ENCODE measurements around the gene PCDHGA6.
"Not testable (repeated sequence)": the region's sequence is repeated elsewhere in the genome, so short reads cannot be mapped to it uniquely, and the experiment has no call there.

Gene PCDHGA6

DNA sequence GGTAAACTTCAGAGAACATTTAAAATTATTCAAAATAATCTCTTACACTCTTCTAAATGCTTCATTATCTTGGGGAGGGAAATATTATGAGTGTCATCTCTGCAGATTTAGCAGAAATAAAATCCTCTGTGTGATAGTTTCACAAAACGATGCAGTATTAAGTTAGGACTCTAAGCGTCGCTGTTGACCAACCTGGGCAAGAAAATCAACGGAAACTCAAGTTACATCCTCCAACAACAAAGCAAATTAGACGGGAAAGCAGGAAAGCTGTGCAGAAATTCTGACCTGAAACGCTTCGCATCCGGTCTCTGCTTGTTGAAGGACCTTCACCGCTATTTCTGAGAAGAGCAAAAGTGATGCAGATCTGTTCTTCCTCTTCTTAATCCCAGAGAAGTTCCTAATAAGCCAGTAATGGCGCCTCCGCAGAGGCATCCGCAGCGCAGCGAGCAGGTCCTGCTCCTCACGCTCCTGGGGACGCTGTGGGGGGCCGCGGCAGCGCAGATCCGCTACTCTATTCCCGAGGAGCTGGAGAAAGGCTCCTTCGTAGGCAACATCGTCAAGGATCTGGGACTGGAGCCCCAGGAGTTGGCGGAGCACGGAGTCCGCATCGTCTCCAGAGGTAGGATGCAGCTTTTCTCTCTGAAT is at the start of gene PCDHGA6:
Gene PCDHGA6, plus strand, starts transcription at position 219 of the 645 bp plus-strand sequence. Its CDS starts 193 bp downstream, at position 412.
- DNase-seq, result no peak

GRCh38 chr5:141326088-141326854 is 47.4 kb upstream of the PCDHGA6 start:
- peak; percentile 39 for DNase-seq

- DNase-seq, result no peak
These were observed 45.5 kb upstream of the PCDHGA6 start for GRCh38 chr5:141328231-141328630.

- DNase-seq, result peak; percentile 27
These were observed 43.2 kb upstream of the PCDHGA6 start, which contains the start of gene PCDHGA1 for GRCh38 chr5:141330299-141331080. Gene PCDHGA1 (plus strand): TSS chr5:141330514.

GRCh38 chr5:141332571-141332970 is 41.1 kb upstream of the PCDHGA6 start:
- not testable (repeated sequence) for DNase-seq

DNA sequence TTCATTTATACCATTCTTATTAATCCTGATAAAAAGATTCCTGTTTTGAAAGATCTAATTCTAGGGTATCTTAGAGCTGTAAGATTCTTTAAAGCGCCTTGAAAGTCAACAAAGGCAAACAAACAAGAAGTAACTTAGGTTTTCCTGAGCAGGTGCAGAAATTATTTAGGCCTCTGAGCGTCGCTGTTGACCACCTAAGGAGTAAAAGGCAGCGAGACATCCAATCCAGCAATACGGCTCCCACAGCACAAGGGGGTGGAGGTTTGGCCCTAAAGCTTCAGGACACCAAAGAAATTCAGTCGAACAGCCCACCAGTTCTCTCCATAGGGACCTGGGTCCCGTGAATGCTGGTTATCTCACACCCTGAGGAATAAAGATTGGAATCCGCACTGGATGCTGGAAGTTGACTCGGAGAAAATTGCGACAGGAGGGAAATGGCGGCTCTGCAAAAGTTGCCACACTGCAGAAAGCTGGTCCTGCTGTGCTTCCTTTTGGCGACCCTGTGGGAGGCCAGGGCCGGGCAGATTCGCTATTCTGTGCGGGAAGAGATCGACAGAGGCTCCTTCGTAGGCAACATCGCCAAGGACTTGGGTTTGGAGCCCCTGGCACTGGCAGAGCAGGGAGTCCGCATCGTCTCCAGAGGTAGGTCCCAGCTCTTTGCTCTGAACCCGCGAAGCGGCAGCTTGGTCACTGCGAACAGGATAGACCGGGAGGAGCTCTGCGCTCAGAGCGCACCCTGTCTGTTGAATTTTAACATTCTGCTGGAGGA is 35.0 kb upstream of the PCDHGA6 start, which contains the start of gene PCDHGA2:
Gene PCDHGA2, plus strand, starts transcription at position 223 of the 769 bp plus-strand sequence.
- peak; percentile 34 for DNase-seq

- not testable (repeated sequence) for DNase-seq
These were observed 32.8 kb upstream of the PCDHGA6 start for GRCh38 chr5:141340781-141341354.

GRCh38 chr5:141342773-141343172 is 30.9 kb upstream of the PCDHGA6 start:
- DNase-seq, result no peak

DNA sequence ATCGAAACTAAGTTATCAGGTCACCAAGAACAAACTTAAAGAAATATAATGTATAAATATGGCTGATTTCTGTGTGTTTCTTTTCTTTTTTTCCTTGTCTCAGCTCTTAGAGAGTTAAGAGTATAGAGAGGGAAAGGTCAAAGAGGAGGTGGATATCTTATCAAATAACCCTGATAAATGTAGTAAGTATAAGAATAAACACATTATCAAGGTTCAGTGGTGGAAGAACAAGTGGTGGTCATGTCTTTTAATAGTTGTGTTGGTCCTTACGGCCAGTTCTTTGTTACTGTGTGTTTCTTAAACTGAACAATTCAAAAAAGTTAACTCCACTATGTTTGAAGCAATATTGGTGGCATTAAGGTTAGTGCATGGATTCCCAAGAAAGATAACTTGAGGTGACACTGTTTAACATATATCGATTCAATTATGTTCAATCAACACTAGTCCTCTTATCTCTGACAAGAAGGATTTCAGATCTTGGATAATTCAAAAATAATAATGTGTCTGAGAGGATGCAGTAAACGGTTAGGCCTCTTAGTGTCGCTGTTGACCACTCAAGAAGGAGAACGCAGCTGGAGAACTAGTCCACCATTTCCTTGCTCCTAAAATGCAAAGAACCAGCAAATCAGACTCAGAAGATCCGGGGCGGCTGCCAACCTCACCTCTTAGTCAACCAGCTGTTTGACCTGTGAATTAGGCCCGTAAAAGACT is 30.3 kb upstream of the PCDHGA6 start, which contains the start of gene PCDHGA3:
Gene PCDHGA3, plus strand, starts transcription at position 588 of the 711 bp plus-strand sequence. CDS start 205 bp downstream, outside the sequence.
- DNase-seq, result peak; percentile 46

DNA sequence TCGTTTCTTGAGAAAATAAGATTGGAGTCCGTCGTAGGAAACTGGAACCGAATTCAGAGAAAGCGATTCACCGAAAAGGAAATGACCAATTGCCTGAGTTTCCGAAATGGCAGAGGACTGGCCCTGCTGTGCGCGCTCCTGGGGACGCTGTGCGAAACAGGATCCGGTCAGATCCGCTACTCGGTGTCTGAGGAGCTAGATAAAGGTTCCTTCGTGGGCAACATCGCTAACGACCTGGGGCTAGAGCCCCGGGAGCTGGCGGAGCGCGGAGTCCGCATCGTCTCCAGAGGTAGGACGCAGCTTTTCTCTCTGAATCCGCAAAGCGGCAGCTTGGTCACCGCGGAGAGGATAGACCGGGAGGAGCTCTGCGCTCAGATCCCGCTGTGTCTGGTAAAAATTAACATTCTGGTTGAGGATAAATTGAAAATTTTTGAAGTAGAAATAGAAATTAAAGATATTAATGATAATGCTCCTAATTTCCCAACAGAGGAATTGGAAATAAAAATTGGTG is 29.7 kb upstream of the PCDHGA6 start:
- DNase-seq, result no peak

DNA sequence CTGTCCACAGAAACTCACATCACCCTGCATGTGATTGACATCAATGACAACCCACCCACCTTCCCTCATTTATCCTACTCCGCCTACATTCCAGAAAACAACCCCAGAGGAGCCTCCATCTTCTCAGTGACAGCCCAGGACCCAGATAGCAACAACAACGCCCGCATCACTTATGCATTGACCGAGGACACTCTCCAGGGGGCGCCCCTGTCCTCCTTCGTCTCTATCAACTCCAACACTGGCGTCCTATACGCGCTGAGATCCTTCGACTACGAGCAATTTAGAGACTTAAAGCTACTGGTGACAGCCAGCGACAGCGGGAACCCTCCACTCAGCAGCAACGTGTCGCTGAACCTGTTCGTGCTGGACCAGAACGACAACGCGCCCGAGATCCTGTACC is 28.4 kb upstream of the PCDHGA6 start:
- DNase-seq, result no peak

GRCh38 chr5:141346017-141346416 is 27.7 kb upstream of the PCDHGA6 start:
- DNase-seq, result not testable (repeated sequence)

DNA sequence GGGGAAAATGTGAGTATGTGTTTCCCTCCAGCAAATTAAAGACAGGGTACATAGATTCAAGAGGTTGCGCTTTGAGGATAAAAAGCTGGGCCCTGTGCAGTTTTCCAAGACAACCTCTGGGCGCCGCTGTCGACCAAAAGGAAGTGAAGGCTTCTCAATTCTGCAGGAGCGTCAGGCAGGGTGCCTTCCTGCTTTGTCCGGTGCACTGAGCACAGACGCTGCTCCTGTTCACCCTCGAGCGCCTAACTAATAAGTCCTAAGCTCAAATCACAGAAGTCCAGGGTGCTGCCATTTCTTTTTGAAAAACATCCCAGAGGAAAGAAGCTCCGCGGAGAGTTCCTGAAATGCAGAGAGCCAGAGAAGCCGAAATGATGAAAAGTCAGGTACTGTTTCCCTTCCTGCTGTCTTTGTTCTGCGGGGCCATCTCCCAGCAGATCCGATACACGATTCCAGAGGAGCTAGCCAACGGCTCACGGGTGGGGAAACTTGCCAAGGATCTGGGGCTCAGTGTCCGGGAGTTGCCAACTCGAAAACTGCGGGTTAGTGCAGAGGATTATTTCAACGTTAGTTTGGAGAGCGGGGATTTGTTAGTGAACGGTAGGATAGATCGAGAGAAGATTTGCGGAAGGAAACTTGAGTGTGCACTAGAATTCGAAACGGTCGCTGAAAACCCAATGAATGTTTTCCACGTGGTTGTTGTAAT is 23.6 kb upstream of the PCDHGA6 start, which contains the start of gene PCDHGB1:
Gene PCDHGB1, plus strand, starts transcription at position 183 of the 703 bp plus-strand sequence. Its CDS starts 162 bp downstream, at position 345.
- peak; percentile 30 for DNase-seq

- DNase-seq, result no peak
These were observed 22.1 kb upstream of the PCDHGA6 start for GRCh38 chr5:141351591-141351990.

- DNase-seq, result no peak
These were observed 18.7 kb upstream of the PCDHGA6 start, which contains the start of gene PCDHGA4 for GRCh38 chr5:141354900-141355469. Gene PCDHGA4 (plus strand): TSS chr5:141355021. CDS start chr5:141355108, 87 bp downstream.

- no peak for DNase-seq
These were observed 18.1 kb upstream of the PCDHGA6 start for GRCh38 chr5:141355641-141356040.

- no peak for DNase-seq
These were observed 17.6 kb upstream of the PCDHGA6 start for GRCh38 chr5:141356133-141356532.

DNA sequence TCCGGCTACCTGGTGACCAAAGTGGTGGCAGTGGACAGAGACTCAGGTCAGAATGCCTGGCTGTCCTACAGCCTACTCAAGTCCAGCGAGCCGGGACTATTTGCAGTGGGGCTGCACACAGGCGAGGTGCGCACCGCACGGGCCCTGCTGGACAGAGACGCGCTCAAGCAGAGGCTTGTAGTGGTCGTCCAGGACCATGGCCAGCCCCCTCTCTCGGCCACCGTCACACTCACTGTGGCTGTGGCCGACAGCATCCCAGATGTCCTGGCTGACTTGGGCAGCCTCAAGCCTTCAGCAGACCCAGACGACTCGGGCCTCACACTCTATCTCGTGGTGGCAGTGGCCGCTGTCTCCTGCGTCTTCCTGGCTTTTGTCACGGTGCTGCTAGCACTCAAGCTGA is 16.7 kb upstream of the PCDHGA6 start:
- DNase-seq, result no peak

GRCh38 chr5:141359790-141360426 is 13.8 kb upstream of the PCDHGA6 start, which contains the start of gene PCDHGB2:
Gene PCDHGB2 (plus strand): TSS chr5:141359994. CDS start chr5:141360136, 142 bp downstream.
- peak; percentile 45 for DNase-seq
